ENCODE measurements around the gene OTUD7B.
"Not testable (repeated sequence)": the region's sequence is repeated elsewhere in the genome, so short reads cannot be mapped to it uniquely, and the experiment has no call there.

DNA sequence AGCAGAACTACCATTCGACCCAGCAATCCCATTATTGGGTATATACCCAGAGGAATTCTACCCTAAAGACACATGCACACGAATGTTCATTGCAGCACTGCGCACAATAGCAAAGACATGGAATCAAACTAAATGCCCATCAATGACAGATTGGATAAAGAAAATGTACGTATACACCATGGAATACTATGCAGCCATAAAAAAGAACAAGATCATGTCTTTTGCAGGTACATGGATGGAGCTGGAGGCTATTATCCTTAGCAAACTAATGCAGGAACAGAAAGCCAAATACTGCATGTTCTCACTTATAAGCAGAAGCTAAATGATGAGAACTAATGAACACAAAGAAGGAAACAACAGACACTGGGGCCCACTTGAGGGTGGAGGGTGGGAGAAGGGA, 45.0 kb upstream of the OTUD7B start:
- not testable (repeated sequence) for TF ChIP-seq ZNF707 (tag by site-specific recombination; IDR thresholded peaks at IDR 0.05); ZNF600 (tag by site-specific recombination; IDR thresholded peaks at IDR 0.05); ZFP37 (tag by site-specific recombination; IDR thresholded peaks at IDR 0.05); MZF1 (tag by site-specific recombination; IDR thresholded peaks at IDR 0.05; ENCODE audit: borderline replicate concordance); KLF10 (tag by site-specific recombination; IDR thresholded peaks at IDR 0.05); KLF9 (tag by site-specific recombination; IDR thresholded peaks at IDR 0.05; ENCODE audit: low read depth); TCF7L2 (IDR thresholded peaks at IDR 0.05; ENCODE audit: borderline replicate concordance, low read depth, low read length); ZNF184 (tag by site-specific recombination; IDR thresholded peaks at IDR 0.05); ZNF155 (tag by site-specific recombination; IDR thresholded peaks at IDR 0.05)
- TF ChIP-seq, protein P1, sequence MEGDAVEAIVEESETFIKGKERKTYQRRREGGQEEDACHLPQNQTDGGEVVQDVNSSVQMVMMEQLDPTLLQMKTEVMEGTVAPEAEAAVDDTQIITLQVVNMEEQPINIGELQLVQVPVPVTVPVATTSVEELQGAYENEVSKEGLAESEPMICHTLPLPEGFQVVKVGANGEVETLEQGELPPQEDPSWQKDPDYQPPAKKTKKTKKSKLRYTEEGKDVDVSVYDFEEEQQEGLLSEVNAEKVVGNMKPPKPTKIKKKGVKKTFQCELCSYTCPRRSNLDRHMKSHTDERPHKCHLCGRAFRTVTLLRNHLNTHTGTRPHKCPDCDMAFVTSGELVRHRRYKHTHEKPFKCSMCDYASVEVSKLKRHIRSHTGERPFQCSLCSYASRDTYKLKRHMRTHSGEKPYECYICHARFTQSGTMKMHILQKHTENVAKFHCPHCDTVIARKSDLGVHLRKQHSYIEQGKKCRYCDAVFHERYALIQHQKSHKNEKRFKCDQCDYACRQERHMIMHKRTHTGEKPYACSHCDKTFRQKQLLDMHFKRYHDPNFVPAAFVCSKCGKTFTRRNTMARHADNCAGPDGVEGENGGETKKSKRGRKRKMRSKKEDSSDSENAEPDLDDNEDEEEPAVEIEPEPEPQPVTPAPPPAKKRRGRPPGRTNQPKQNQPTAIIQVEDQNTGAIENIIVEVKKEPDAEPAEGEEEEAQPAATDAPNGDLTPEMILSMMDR (tag by site-specific recombination; IDR thresholded peaks at IDR 0.05): not testable (repeated sequence)
- TF ChIP-seq, protein P2, sequence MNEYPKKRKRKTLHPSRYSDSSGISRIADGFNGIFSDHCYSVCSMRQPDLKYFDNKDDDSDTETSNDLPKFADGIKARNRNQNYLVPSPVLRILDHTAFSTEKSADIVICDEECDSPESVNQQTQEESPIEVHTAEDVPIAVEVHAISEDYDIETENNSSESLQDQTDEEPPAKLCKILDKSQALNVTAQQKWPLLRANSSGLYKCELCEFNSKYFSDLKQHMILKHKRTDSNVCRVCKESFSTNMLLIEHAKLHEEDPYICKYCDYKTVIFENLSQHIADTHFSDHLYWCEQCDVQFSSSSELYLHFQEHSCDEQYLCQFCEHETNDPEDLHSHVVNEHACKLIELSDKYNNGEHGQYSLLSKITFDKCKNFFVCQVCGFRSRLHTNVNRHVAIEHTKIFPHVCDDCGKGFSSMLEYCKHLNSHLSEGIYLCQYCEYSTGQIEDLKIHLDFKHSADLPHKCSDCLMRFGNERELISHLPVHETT (tag by site-specific recombination; IDR thresholded peaks at IDR 0.05): not testable (repeated sequence)
- TF ChIP-seq, protein P3, sequence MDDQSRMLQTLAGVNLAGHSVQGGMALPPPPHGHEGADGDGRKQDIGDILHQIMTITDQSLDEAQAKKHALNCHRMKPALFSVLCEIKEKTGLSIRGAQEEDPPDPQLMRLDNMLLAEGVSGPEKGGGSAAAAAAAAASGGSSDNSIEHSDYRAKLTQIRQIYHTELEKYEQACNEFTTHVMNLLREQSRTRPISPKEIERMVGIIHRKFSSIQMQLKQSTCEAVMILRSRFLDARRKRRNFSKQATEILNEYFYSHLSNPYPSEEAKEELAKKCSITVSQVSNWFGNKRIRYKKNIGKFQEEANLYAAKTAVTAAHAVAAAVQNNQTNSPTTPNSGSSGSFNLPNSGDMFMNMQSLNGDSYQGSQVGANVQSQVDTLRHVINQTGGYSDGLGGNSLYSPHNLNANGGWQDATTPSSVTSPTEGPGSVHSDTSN (CRISPR knock-in tag; IDR thresholded peaks at IDR 0.05): not testable (repeated sequence)
- TF ChIP-seq, protein P4, sequence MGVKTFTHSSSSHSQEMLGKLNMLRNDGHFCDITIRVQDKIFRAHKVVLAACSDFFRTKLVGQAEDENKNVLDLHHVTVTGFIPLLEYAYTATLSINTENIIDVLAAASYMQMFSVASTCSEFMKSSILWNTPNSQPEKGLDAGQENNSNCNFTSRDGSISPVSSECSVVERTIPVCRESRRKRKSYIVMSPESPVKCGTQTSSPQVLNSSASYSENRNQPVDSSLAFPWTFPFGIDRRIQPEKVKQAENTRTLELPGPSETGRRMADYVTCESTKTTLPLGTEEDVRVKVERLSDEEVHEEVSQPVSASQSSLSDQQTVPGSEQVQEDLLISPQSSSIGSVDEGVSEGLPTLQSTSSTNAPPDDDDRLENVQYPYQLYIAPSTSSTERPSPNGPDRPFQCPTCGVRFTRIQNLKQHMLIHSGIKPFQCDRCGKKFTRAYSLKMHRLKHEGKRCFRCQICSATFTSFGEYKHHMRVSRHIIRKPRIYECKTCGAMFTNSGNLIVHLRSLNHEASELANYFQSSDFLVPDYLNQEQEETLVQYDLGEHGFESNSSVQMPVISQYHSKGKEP (tag by site-specific recombination; IDR thresholded peaks at IDR 0.05): not testable (repeated sequence)
- TF ChIP-seq, protein P5, sequence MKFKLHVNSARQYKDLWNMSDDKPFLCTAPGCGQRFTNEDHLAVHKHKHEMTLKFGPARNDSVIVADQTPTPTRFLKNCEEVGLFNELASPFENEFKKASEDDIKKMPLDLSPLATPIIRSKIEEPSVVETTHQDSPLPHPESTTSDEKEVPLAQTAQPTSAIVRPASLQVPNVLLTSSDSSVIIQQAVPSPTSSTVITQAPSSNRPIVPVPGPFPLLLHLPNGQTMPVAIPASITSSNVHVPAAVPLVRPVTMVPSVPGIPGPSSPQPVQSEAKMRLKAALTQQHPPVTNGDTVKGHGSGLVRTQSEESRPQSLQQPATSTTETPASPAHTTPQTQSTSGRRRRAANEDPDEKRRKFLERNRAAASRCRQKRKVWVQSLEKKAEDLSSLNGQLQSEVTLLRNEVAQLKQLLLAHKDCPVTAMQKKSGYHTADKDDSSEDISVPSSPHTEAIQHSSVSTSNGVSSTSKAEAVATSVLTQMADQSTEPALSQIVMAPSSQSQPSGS (tag by site-specific recombination; IDR thresholded peaks at IDR 0.05; ENCODE audit: low read depth): not testable (repeated sequence)
